BJ (cell line): Measurements from ENCODE around the gene PRKG1. TPM values are rescaled to one million over a fixed set of nuclear protein-coding genes. Genes with fewer than 3 reads are reported as not detected.

Experiments
- CTCF ChIA-PET: fragments of 350-600 bp; formaldehyde crosslinking; extraction: SDS; loops from one replicate; lab custom pipeline; 2021; ENCODE audit warnings: antibody characterized with exemption, inconsistent platforms; lab: Yijun Ruan, JAX
- POLR2A ChIA-PET: fragments of 300-600 bp; sonication (Branson Sonifier 250); formaldehyde crosslinking; extraction: SDS; loops from one replicate; lab custom pipeline; 2021; ENCODE audit warnings: antibody characterized with exemption; lab: Charles Lee
- DNase-seq: peaks from one replicate; pipeline ENCODE4 v3.0.0-alpha.2; 2011; ENCODE audit warnings: low read depth
- H3K27me3 ChIP-seq: 2 replicates; pipeline ENCODE4 v1.6.0; 2011; ENCODE audit warnings: low read length; ENCODE audit not compliant: control insufficient read depth, insufficient read depth
- H3K36me3 ChIP-seq: 2 replicates; pipeline ENCODE4 v1.5.1; 2011; ENCODE audit warnings: low read length; ENCODE audit not compliant: control insufficient read depth, insufficient read depth
- H3K4me3 ChIP-seq: 2 replicates; pipeline ENCODE4 v1.5.1; 2011; ENCODE audit warnings: low read depth, mild to moderate bottlenecking, control low read depth, low read length
- CTCF ChIP-seq: IDR thresholded peaks from 2 replicates; pipeline ENCODE4 v1.5.1; 2011; ENCODE audit warnings: low read depth, mild to moderate bottlenecking, control low read depth, inconsistent platforms, low read length, moderate library complexity; ENCODE audit not compliant: insufficient read depth
- polyA plus RNA-seq: library from polyadenylated mRNA; depleted of rRNA; stranded (reverse); fragments of >200 nt; gene quantifications from 2 replicates; pipeline ENCODE4 v1.2.3, GENCODE V29; 2011

Gene PRKG1
- polyA plus RNA-seq, 1 experiment: 9.7 TPM

GRCh38 chr10:51620131-51620530, 545.8 kb downstream of the PRKG1 start:
- no peak for TF ChIP-seq CTCF
- Histone ChIP-seq H3K27me3 (no peaks in the 10 kb centered on the region), H3K4me3 (no peak overlapping the region), H3K36me3 (no peaks in the 10 kb centered on the region)
- no peak for DNase-seq
- ChIA-PET CTCF (interaction anchor here (0.6 kb wide), 1 partner anchor 358 kb away, joined by 3 read pairs; no protein-coding TSS in a partner anchor), POLR2A (no interaction called here)

DNA sequence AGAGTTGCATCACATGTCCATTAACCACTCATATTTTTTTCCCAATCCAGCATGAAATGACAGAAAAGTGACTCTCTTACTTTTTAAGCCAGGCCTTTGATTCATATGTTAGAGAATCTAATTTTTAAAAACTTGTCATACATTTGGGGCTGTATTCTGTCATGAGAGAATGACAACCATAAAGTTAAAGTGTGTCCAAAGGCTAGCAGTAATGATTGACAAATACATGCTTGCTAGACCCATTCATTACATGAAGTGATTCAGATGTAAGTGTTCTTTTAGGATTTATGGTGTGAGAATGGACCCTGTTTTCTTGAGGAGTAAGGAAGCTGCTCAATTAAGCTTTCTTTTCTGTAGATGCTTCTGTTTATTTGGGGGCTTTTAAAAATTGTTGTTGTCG, 549.7 kb downstream of the PRKG1 start:
- CTCF ChIA-PET: interaction anchor here (0.9 kb wide), 1 partner anchor 16 kb away, joined by 4 read pairs; no protein-coding TSS in a partner anchor
- no peak for DNase-seq
- no peaks in the 10 kb centered on the region for H3K36me3 ChIP-seq
- H3K4me3 ChIP-seq: no peak overlapping the region
- POLR2A ChIA-PET: no interaction called here
- H3K27me3 ChIP-seq: no peaks in the 10 kb centered on the region
- TF ChIP-seq CTCF: no peak

- no peaks in the 10 kb centered on the region for H3K27me3 ChIP-seq
- no peak overlapping the region for H3K4me3 ChIP-seq
- no peaks in the 10 kb centered on the region for H3K36me3 ChIP-seq
- POLR2A ChIA-PET: no interaction called here
- no peak for TF ChIP-seq CTCF
- CTCF ChIA-PET: interaction anchor here (0.6 to 1.0 kb wide), 2 partner anchors 9 kb away, joined by 3 read pairs; no protein-coding TSS in a partner anchor
- no peak for DNase-seq
Measured at GRCh38 chr10:51629934-51630639, 555.8 kb downstream of the PRKG1 start.

- no peak for DNase-seq
- no peak for TF ChIP-seq CTCF
- no peaks in the 10 kb centered on the region for H3K27me3 ChIP-seq
- no peak overlapping the region for H3K4me3 ChIP-seq
- POLR2A ChIA-PET: no interaction called here
- CTCF ChIA-PET: interaction anchor here (0.6 kb wide), 1 partner anchor 9 kb away, joined by 3 read pairs; no protein-coding TSS in a partner anchor
- no peaks in the 10 kb centered on the region for H3K36me3 ChIP-seq
Measured at GRCh38 chr10:51630640-51631005, 556.3 kb downstream of the PRKG1 start.

DNA sequence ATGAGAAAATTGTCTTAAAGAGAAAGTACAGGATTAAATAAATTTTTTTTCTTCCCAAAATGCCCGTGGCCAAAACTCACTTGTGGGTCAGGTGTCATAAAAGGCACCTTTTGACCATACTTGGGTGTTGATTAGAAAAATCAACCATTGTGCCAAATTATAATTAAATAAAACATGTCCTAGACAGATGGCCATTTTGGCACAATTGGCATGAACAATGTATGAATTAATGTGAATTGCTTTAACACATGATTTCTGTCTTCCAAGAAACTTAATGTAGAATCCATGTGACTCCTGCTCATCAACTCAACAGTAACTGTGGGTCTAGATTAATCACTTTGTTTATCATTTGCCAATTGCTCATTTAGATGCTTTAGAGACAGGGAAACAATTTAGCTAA, 561.1 kb downstream of the PRKG1 start:
- Histone ChIP-seq H3K27me3 (no peaks in the 10 kb centered on the region), H3K36me3 (no peaks in the 10 kb centered on the region), H3K4me3 (no peak overlapping the region)
- TF ChIP-seq CTCF: no peak
- no peak for DNase-seq
- CTCF ChIA-PET: no interaction called here
- POLR2A ChIA-PET: no interaction called here
